ENCODE results near the gene U2AF1L4.

DNA sequence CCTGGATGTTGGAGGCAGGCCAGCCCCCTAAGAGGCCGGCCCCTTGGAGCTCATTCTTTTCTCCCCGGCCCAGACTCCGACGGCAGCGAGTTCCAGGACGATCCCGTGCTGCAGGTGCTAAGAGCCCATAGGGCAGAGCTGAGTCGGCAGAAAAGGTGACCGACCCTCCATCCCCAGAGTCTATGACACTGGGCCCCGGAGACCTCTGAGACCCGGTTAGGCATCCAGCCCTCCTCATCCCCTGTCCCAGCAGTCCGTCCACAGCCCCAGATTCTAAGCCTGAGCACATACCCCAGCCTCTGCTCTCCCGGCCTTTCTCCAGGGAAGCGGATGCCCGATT lies 22.8 kb upstream of the U2AF1L4 start:
- TF ChIP-seq, protein P1, sequence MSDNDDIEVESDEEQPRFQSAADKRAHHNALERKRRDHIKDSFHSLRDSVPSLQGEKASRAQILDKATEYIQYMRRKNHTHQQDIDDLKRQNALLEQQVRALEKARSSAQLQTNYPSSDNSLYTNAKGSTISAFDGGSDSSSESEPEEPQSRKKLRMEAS (IDR thresholded peaks at IDR 0.05; ENCODE audit: insufficient read depth, insufficient read length) = no peak
- TF ChIP-seq, protein P2, sequence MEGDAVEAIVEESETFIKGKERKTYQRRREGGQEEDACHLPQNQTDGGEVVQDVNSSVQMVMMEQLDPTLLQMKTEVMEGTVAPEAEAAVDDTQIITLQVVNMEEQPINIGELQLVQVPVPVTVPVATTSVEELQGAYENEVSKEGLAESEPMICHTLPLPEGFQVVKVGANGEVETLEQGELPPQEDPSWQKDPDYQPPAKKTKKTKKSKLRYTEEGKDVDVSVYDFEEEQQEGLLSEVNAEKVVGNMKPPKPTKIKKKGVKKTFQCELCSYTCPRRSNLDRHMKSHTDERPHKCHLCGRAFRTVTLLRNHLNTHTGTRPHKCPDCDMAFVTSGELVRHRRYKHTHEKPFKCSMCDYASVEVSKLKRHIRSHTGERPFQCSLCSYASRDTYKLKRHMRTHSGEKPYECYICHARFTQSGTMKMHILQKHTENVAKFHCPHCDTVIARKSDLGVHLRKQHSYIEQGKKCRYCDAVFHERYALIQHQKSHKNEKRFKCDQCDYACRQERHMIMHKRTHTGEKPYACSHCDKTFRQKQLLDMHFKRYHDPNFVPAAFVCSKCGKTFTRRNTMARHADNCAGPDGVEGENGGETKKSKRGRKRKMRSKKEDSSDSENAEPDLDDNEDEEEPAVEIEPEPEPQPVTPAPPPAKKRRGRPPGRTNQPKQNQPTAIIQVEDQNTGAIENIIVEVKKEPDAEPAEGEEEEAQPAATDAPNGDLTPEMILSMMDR (IDR thresholded peaks at IDR 0.05; ENCODE audit: extremely low read depth in 1 of 2, insufficient read depth in 1 of 2, low read depth in 1 of 2, low read length in 2 of 2) = no peak
